ENCODE data around the gene HMGXB3. TPM values are rescaled to one million over a fixed set of nuclear protein-coding genes. Genes with fewer than 3 reads are reported as not detected.

Gene HMGXB3
- polyA plus RNA-seq, 4 donors: 25.9 to 40.4 (median 33.3) TPM

DNA sequence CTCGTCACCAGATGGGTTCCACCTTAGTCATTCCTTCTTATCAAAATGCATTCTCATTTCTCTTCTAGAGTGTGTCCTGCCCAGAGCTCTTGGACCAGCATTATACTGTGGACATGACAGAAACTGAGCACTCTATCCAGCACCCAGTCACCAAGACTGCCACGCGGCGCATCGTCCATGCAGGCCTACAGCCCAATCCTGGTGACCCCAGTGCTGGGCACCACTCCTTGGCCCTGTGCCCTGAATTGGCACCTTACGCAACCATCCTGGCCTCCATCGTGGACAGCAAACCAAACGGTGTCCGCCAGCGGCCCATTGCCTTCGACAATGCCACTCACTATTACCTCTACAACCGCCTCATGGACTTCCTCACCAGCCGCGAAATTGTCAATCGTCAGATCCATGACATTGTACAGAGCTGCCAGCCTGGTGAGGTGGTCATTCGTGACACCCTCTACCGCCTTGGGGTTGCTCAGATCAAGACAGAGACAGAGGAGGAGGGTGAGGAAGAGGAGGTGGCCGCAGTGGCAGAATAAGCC, 51.2 kb downstream of the HMGXB3 start:
- DNase-seq (ENCODE audit: low read depth in 4 of 4, low spot score in 2 of 4): no peak

DNA sequence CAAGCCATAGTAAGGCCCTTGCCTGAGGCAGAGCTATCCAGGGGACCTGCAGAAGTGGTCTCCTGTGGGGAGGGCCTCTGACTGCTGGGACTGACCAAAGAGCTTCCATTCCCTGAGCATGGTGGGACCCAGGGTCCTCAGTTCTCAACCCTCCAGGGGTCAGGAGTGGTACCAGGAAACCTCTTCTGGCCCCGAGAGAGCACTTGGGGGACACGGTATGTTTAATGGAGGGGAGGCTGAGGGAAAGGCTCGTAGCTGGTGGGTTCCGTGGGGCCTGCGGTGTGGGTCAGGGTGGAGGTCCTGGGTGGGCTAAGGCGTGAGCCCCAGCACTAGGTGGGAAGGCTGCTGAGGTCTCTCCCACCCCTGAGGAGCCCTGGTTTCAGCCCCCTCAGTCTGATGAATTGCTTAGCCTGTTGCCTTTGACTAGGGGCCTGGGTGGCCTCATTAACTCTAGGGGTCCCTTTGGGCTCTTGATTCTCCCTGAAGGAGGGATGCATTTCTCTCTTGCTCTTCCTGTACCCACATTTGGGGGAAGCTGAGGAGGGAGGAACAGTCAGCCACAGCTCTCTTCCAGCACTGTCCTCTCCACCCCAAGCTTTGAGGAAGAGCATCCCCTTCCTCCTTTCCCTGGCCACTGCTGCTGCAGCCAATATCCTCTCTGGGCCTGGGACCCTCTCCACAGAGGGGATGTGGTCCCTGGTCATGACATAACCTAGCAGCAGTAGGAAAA, 51.9 kb downstream of the HMGXB3 start:
- no peak for DNase-seq (ENCODE audit: low read depth in 4 of 4, low spot score in 2 of 4)

DNA sequence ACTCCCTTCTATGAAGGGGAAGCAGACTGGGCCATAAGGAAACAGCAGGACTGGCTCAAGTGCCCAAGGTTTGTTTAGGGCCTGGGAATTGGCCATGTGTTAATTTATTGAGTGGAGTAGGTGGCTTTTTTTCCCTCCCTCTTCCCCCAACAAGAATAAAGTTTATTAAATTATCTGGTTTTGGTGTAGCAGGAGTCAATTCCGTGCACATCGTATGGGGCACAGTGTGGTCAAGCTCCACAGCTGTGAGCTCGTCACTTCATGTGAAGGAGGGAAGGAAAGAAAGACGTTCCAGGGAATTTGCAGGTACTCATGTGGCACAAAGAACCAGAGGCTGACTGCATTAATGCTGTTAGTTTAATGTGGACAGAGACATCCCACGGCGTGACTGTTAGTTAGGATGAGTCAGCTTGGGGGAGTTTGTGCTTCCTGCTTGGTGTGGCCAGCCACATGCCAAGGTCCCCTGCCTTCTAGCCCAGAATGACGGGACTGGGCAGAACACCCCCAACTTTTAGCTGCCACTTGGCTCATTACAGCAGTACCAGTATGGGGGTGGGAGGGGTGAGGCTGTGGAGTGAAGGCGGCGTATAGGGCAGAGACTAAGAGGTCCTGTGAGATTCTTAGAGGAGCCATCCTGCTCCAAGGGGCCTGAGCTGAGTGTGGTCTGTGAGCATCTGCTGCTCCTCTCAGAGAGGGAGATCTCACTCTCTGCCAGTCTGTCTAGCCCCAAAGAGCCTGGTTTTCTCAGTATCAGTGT, 52.6 kb downstream of the HMGXB3 start:
- DNase-seq (ENCODE audit: low read depth in 4 of 4, low spot score in 2 of 4): no peak

DNA sequence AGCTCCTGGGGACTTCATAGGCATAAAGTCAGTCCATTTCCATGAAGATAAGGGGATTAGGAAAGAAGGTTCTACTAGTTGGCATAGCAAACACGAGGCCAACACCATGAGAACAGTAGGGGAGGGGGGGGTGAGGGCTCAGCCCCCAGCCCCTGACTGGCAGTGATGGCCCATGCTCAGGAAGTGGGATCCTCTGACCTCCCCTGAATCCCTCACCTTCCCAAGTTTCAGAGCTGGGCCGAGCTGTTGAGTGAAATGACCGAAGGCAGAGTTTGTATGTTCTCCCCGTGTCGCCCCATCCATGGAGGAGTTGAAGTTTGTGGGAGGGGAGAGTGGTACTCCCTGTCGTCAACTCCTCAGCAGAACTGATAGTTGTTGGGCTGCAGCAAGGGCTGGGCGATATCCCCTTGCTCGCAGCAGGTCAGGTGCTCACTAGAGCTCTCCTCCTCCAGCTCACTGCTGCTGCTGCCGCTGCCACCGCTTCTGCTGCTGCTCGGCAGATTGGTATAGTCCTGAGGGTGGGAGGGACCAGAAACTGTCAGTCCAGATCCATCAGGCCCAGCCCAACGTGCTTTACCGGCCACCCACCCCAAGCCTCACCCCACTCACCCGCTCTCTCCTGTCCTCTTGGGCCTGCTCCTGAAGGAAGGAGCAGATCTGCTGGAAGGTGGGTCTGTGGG, 53.3 kb downstream of the HMGXB3 start:
- DNase-seq (ENCODE audit: low read depth in 4 of 4, low spot score in 2 of 4): no peak

DNA sequence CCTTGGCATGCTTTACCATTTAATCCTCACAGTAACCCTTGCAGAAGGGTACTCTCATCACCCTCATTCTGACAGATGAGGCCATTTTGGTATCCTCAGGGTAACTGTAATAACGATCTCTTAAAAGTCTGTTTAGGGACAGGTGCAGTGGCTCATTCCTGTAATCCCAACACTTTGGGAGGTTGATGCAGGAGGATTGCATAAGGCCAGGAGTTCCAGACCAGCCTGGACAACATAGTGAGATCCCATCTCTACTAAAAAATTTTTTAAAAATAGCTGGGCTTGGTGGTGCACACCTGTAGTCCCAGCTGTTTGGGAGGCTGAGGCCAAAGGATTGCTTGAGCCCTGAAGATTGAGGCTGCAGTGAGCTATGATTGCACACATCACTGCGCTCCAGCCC, 54.0 kb downstream of the HMGXB3 start:
- DNase-seq (ENCODE audit: low read depth in 4 of 4, low spot score in 2 of 4): no peak

DNA sequence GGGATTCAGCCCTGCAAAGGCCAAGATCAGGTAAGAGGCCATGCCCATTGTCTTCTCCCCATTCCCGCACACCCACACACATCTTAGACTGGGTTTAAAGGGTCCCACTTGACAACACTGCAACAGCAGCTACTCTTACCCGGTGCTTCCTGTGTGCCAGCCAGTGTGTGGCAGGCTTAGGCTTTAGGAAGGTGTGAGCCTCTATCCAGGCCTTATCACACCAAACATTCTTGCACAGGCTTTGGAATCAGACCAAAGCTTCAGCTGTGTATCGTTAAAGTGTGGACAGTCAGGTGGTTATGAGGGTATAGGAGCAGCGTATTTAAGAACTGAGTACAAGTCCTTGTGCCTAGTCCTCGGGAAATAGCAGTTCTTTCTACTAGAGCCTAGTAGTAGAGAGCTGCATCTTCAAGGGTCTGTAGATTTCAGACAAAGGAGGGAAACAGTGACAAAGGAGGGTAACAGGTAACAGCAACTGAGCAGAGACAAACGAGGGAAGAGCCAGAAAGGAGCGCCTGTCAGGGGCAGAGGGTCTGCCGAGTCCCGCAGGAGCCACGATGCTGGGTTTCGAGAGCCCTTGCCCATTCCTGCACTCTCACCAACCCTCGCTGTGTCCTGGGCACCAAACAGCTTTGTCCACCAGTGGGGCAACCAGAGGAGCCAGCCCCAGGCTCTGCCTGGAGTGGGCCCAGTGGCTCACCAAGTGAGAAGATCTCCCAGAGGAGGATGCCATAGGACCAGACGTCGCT, 55.0 kb downstream of the HMGXB3 start:
- DNase-seq (ENCODE audit: low read depth in 4 of 4, low spot score in 2 of 4): no peak

DNA sequence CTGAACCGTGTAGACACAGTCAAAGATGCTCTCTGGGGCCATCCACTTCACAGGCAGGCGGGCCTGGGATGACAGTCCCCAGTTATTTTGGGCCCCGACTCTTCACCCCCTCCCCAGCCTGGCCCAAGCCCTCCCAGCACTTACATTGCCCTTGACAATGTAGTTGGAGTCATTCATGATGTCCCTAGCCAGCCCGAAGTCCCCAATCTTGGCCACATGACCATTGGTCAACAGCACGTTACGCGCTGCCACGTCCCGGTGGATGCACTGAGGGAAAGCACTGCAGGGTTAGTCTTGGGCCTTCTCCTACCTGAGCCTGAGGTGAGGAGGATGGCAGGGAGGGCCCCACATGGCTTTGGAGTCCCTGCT, 55.5 kb downstream of the HMGXB3 start:
- DNase-seq (ENCODE audit: low read depth in 4 of 4, low spot score in 2 of 4): no peak

DNA sequence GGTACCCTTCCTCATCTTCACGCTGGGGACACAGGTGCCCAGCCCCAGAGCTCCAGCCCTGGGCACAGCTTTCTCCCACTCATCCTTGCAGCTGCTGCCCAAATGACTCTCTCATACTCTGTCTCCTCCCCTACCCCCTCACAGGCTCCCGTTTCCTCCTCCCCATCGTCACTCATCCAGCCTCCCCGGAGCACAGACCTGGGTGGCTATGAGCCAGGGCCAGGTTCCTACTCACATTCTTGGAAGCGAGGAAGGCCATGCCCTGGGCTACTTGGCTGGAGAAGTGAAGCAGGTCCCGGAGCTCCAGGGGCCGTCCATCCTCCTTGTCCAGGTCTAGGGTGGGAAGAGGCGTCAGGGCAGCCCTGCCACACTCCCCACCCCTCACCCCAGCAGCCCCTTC, 56.5 kb downstream of the HMGXB3 start:
- no peak for DNase-seq (ENCODE audit: low read depth in 4 of 4, low spot score in 2 of 4)

DNA sequence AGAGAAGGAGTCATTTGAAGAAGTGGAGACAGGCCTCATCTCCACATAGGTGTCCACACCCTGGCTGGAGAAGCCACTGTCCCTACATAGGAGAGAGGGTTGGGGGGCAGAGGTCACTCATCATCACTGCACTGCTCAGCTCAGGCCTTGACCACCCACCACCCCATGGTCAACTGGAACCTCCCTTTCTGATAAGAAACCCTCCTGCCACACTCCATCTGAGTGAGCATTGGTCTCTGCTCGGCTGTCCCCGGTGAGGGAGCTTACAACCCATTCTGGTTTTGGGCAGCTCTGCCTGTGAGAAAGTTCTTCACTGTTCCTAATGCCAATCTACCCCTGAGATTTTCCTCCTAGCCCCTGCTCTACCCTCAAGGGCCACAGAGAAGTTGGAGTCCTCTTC, 57.0 kb downstream of the HMGXB3 start:
- no peak for DNase-seq (ENCODE audit: low read depth in 4 of 4, low spot score in 2 of 4)

DNA sequence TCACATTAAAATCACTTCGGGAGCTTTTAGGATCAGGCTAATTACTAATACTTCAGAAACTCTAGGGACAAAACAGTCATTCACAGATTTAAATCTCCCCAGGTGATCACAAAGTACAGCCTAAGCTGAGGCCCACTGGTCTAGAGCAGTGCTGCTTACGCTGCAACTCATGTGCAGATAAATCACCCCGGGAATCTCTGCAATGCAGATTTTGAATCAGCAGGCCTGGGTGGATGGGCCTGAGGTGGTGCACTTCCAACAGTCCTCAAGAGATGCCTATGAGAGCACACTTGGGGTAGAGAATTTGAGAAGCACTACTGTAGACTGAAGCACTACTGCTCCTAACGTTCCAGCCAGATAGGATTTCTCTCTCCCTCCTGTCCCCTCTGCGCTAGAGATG, 57.5 kb downstream of the HMGXB3 start:
- no peak for DNase-seq (ENCODE audit: low read depth in 4 of 4, low spot score in 2 of 4)

DNA sequence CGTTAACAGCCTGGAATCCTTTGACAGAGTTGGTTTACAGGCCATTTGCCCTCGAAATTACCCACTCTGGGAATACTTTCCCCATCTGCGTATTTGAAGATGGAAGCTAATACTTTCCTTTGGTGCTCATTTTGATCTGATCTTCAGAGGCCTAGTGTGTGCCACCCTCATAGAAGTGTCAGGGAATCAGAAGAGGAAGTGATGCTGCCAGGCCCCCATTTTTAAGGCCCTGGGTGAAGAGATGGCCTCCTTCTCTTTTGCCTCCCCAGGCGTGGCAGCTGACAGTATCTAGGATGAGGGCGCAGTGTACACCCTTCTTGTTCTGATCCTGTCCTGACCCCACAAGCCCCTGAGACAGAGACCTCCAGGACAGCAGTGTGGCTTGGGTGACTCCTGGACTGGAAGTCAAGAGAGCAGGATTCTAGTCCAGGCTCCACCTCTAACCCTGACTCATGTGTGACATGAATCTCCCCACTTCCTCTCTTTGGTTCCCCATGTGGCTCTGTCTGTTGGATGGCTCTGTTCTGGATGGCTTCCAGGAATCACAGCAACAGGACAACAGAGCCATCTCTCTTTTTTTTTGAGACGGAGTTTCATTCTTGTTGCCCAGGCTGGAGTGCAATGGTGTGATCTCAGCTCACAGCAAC, 58.1 kb downstream of the HMGXB3 start:
- DNase-seq (ENCODE audit: low read depth in 4 of 4, low spot score in 2 of 4): no peak

DNA sequence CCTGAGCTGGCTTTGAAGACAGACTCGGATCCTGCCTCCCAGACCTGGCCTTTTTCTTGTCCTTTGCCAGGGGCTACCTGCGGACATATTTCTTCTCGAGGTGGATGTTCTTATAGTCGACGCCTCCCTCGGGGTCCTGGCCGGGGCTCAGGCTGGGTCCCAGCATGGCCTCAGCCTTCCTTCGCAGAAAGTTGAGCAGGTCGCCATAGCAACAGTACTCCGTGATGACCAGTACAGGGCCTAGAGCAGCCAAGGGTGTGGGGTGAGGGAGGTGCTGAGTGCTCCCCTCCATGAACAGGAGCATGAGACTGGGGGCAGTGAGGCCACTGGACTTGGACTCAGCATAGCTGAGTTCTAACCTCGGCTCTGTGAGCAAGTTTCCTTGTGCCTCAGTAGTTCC, 59.1 kb downstream of the HMGXB3 start:
- no peak for DNase-seq (ENCODE audit: low read depth in 4 of 4, low spot score in 2 of 4)

DNA sequence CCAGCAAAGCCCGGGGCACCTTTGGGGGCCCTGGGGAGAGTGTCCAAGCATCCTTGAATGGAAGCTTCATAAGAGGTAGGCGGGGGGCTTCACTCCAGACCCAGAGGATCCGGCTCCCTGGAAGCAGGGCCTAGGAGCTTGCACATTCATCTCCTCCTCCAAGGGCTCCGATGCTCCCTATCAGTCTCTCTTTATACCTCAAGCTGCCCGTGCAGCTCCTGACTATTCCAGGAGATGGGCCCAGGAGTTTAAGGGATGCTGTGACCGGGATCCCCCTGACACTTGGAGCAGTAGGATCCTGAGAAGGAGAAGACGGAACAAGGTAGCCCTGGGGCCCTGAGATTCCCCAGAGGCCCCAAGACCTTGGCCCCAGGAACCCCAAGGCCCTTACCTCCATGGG, 59.9 kb downstream of the HMGXB3 start:
- no peak for DNase-seq (ENCODE audit: low read depth in 4 of 4, low spot score in 2 of 4)

DNA sequence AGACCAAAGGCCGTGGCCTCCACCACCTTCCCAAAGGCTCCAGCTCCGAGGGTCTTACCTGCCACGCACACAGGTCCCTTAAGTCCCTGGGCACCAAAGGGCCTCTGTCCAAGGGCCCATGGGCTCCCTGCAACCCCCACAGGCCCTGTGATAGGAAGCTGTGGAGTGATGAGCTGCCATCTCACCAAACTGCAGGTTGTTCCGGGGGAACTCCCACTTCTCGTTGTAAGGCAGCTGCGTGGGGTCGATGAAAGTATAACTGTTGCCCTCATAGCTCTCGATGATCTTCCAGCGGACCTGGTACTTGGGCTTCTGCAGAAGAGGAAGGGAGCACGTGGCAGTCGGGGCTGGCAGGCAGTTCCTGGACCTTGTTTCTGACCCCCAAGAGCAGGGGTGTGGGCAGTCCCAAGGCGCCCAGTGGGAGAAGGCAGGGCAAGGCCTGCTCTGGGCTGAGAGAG, 61.0 kb downstream of the HMGXB3 start:
- no peak for DNase-seq (ENCODE audit: low read depth in 4 of 4, low spot score in 2 of 4)

DNA sequence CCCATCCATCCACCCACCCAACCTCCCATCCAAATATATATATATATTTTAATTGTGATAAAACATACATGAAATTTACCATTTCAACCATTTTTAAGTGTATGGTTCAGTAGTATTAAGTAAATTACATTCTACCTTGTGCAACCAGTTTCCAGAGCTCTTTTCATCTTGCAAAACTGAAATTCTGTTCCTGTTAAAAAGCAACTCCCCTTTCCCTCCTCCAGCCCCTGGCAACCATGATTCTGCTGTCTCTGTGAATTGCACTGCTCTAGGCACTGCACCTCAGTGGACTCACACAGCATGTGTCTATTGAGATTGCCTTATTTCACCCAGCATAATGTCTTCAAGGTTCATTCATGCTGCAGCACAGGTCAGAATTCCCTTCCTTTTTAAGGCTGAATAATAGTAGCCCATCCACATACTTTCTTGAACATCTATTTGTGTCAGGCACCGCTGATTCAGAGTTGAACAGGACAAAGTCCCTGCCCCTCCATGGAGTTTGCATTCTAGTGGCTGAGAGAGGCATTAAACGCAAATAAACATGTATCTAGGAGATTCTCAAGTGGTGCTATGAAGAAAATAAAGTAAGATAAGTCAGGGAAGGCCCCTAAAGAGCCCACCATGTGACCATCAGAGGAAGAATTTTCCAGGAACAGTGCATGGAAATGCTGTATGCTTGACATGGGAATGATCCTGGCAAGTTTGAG, 61.8 kb downstream of the HMGXB3 start:
- no peak for DNase-seq (ENCODE audit: low read depth in 4 of 4, low spot score in 2 of 4)

DNA sequence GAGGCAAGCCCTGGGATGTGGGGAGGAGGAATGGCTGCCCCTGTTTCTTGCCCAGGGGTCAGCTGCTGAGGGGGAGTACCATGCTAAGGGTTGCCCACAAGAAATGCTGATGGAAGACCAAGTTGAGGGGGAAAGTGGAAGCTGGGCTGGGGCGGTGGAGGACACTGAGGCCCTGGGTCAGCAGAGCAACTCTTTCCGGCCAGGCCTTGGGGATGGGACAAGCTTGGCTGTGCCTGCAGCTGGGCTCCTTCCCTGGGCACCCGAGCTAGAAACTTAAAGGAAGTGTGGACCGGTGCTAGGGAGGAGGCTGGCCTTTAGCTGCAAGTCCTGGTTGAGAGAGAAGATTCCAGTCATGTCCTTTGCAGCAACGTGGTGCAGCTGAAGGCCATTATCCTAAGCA, 63.1 kb downstream of the HMGXB3 start:
- no peak for DNase-seq (ENCODE audit: low read depth in 4 of 4, low spot score in 2 of 4)

DNA sequence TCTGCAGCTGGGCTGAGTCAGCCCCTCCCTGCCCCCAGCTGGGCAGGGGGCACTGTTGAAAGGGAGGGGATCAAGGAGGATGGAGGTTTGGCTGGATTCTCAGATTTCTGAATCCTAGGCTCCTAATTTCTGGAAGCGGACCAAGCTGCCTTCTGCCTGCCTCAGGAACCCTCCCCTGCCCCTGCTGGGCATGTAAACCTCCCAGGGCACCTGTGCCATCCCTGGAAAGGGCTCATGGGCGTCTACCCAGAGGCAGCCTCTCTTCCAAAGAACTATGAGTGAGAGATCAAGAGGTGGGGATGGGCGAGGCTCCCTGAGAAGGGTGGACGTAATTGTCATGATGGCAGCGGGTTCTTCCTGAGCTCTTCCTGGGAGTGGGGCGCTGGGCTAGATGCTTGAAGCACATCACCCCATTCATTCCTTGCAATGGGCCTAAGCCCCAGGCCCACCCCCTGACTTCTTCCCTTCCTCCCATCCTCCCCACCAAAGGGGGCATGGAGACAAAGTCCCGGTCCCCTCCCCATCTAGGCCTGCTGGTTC, 64.2 kb downstream of the HMGXB3 start:
- no peak for DNase-seq (ENCODE audit: low read depth in 4 of 4, low spot score in 2 of 4)

DNA sequence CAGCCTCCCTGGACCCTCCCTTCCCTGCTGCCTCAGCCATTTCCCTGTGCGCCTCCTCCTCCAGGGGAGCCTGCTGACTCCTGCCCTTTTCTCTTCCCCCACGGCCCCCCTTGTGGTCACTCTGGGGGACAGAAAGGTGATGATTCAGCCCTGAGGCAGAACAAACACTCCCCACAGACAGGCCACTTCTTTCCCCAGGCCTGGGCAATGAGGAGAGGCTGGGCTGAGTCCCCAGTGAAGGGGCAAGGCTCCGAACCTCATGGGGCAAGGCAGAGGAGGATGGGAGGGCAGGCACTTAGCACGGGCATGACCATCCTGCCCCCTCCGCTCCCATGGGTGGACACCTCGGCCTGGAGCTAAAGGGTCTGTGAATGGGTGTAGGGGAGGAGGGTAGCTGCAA, 64.8 kb downstream of the HMGXB3 start:
- DNase-seq (ENCODE audit: low read depth in 4 of 4, low spot score in 2 of 4): no peak

DNA sequence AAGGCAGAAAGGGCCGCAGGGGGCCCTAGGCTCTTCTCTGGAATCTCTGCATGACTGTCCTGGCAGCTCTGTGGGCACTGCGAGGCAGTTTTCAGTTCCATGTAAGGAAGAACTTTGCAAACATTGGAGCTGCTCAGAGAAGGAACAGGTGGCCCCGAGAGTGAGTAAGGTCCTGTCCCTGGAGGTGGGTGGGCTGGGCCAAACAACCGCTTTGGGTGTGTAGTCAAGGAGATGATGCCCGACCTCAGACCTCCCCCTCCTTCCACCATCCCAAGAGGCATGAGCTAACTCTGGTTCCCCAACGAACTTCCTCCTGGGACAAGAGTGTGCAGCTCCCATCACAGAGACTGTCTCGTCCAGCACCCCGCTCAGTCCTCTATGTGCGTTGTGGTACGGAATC, 65.3 kb downstream of the HMGXB3 start:
- DNase-seq (ENCODE audit: low read depth in 4 of 4, low spot score in 2 of 4): no peak
